Stimulated activated CD4-positive, alpha-beta T cell treated with anti-CD3 and anti-CD28 coated beads, Interleukin-2, amount 100 ng/mL, for 4 hours (primary cell): ENCODE data around the gene MRPS34.

ENCODE experiments used
- DNase-seq: peaks from one replicate; pipeline ENCODE4 v3.0.0-alpha.2; 2020; ENCODE audit warnings: low read depth

MRPS34 gene

DNA sequence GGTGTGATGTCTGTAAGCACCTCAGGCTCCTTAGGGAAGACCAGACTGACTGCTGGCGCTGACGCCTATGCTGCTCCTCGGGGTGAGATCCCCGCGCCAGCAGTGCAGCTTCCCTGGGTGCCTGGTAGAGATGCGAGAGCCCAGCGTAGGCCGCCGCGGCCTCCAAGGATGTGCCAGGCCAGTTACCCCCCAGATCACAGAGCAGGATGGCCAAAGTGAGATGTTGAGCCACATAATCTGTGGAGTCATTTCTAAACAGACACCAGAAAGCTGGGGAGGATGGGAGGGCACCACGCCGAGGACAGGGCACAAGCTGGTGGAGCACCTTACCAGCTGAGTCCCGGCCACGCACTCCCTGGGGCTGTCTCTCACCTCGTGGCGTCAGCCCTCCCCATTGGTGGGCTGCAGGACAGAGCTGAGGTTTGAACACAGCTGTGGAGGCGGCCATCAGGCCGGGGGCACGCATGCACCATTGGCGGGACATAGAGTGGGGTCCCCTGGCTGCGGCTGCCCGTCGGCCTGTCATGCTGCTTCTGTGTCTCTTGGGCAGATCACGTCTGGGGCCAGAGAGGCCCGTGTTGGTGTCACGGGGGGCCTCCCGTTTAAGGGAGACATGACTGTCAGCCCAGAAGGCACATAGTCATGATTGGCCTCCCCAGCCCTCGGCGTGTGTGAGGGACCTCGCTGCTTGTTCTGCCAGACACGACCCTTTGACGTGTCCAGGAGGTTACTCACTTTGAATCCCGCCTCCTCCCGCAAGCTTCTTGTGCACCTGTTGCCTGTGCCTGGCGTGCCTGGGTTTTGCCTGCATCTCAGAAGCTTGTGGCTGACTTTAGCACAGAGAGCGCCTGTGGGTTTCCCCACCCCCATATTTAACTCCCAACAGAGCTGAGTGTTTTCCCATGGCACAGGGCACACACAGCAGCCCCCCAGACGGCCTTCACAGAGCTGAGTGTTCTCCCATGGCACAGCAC, 45.0 kb downstream of the MRPS34 start:
- DNase-seq: no peak

GRCh38 chr16:1726661-1727502, 46.1 kb downstream of the MRPS34 start:
- DNase-seq: no peak

GRCh38 chr16:1724491-1724890, 48.4 kb downstream of the MRPS34 start:
- no peak for DNase-seq

- peak; percentile 7 for DNase-seq
These were observed 49.3 kb downstream of the MRPS34 start for GRCh38 chr16:1723450-1724147.
